BLaER1 (cell line): Measurements from ENCODE around the gene CELF3.

Experiments used
- H3K27ac ChIP-seq: shearing (Covaris generic); formaldehyde crosslinking; 2 replicates; pipeline ENCODE4 v1.8.1; 2022
- H3K27me3 ChIP-seq: shearing (Covaris generic); formaldehyde crosslinking; 2 replicates; pipeline ENCODE4 v1.8.1; 2022
- H3K36me3 ChIP-seq: shearing (Covaris generic); formaldehyde crosslinking; 2 replicates; pipeline ENCODE4 v1.8.1; 2022
- H3K4me1 ChIP-seq: shearing (Covaris generic); formaldehyde crosslinking; 2 replicates; pipeline ENCODE4 v1.8.1; 2022
- H3K4me2 ChIP-seq: shearing (Covaris generic); formaldehyde crosslinking; 2 replicates; pipeline ENCODE4 v1.8.1; 2022
- H3K4me3 ChIP-seq: shearing (Covaris generic); formaldehyde crosslinking; 2 replicates; pipeline ENCODE4 v1.8.1; 2022
- H3K9ac ChIP-seq: shearing (Covaris generic); formaldehyde crosslinking; 2 replicates; pipeline ENCODE4 v1.8.1; 2022
- H3K9me3 ChIP-seq: shearing (Covaris generic); formaldehyde crosslinking; 2 replicates; pipeline ENCODE4 v1.8.1; 2022
- H4K20me1 ChIP-seq: shearing (Covaris generic); formaldehyde crosslinking; 2 replicates; pipeline ENCODE4 v1.8.1; 2022
- Cebpa-rat ChIP-seq: shearing (Covaris generic); IDR thresholded peaks from 2 replicates; pipeline ENCODE4 v1.8.1; 2022

The CELF3 gene

GRCh38 chr1:151716771-151717631 is at the start of gene CELF3:
TSS of gene CELF3 (minus strand) at chr1:151716803. CDS start at chr1:151716020, 783 bp downstream.
- Histone ChIP-seq H3K36me3 (no peaks in the 10 kb centered on the region), H3K4me1 (peaks cover 47% of the 10 kb centered on the region), H3K9ac (no peak within 1 kb of the TSS), H4K20me1 (no peaks in the 10 kb centered on the region), H3K4me3 (no peak within 1 kb of the TSS), H3K27me3 (peaks cover 61% of the 10 kb centered on the region), H3K27ac (no peak within 1 kb of the TSS), H3K9me3 (no peaks in the 10 kb centered on the region), H3K4me2 (peak within 1 kb of the TSS; percentile 34)
- no peak for TF ChIP-seq Cebpa-rat

GRCh38 chr1:151763990-151764389 is 47.4 kb upstream of the CELF3 start:
- H3K27me3 ChIP-seq: no peaks in the 10 kb centered on the region
- no peaks in the 10 kb centered on the region for H3K9me3 ChIP-seq
- H3K9ac ChIP-seq: peak overlapping the region; percentile 92
- no peak for TF ChIP-seq Cebpa-rat
- H3K4me1 ChIP-seq: peaks cover 19% of the 10 kb centered on the region
- H3K4me3 ChIP-seq: peak overlapping the region; percentile 90
- peak overlapping the region; percentile 88 for H3K27ac ChIP-seq
- peak overlapping the region; percentile 97 for H3K4me2 ChIP-seq
- H3K36me3 ChIP-seq: peaks cover 34% of the 10 kb centered on the region
- H4K20me1 ChIP-seq: no peaks in the 10 kb centered on the region

GRCh38 chr1:151762941-151763921 is 46.6 kb upstream of the CELF3 start, which contains the start of gene MRPL9:
TSS of gene MRPL9 (minus strand) at chr1:151763496. CDS start at chr1:151763479, 17 bp downstream.
- peak within 1 kb of the TSS; percentile 92 for H3K9ac ChIP-seq
- peaks cover 41% of the 10 kb centered on the region for H3K36me3 ChIP-seq
- no peaks in the 10 kb centered on the region for H3K27me3 ChIP-seq
- no peaks in the 10 kb centered on the region for H4K20me1 ChIP-seq
- peaks cover 19% of the 10 kb centered on the region for H3K4me1 ChIP-seq
- peak within 1 kb of the TSS; percentile 88 for H3K27ac ChIP-seq
- no peaks in the 10 kb centered on the region for H3K9me3 ChIP-seq
- H3K4me3 ChIP-seq: peak within 1 kb of the TSS; percentile 90
- H3K4me2 ChIP-seq: peak within 1 kb of the TSS; percentile 97
- no peak for TF ChIP-seq Cebpa-rat

- no peak for TF ChIP-seq Cebpa-rat
- H3K9ac ChIP-seq: no peak overlapping the region
- peaks cover 19% of the 10 kb centered on the region for H3K4me1 ChIP-seq
- no peaks in the 10 kb centered on the region for H3K9me3 ChIP-seq
- no peaks in the 10 kb centered on the region for H3K27me3 ChIP-seq
- H4K20me1 ChIP-seq: no peaks in the 10 kb centered on the region
- peaks cover 64% of the 10 kb centered on the region for H3K36me3 ChIP-seq
- no peak overlapping the region for H3K4me3 ChIP-seq
- no peak overlapping the region for H3K27ac ChIP-seq
- no peak overlapping the region for H3K4me2 ChIP-seq
Measured at GRCh38 chr1:151760597-151761385, 44.2 kb upstream of the CELF3 start.

- Histone ChIP-seq H4K20me1 (no peaks in the 10 kb centered on the region), H3K4me3 (no peak overlapping the region), H3K4me1 (peaks cover 17% of the 10 kb centered on the region), H3K9me3 (no peaks in the 10 kb centered on the region), H3K36me3 (peaks cover 73% of the 10 kb centered on the region), H3K27ac (no peak overlapping the region), H3K27me3 (no peaks in the 10 kb centered on the region), H3K9ac (no peak overlapping the region), H3K4me2 (no peak overlapping the region)
- no peak for TF ChIP-seq Cebpa-rat
Measured at GRCh38 chr1:151759241-151759640, 42.6 kb upstream of the CELF3 start.

GRCh38 chr1:151756291-151756690 is 39.7 kb upstream of the CELF3 start:
- no peak for TF ChIP-seq Cebpa-rat
- Histone ChIP-seq H3K9me3 (no peaks in the 10 kb centered on the region), H3K27ac (no peak overlapping the region), H3K4me3 (no peak overlapping the region), H3K27me3 (no peaks in the 10 kb centered on the region), H3K9ac (no peak overlapping the region), H3K4me2 (no peak overlapping the region), H3K36me3 (peaks cover 62% of the 10 kb centered on the region), H4K20me1 (no peaks in the 10 kb centered on the region), H3K4me1 (no peaks in the 10 kb centered on the region)

GRCh38 chr1:151741516-151741915 is 24.9 kb upstream of the CELF3 start:
- H3K9me3 ChIP-seq: peaks cover 21% of the 10 kb centered on the region
- no peak overlapping the region for H3K27ac ChIP-seq
- no peak overlapping the region for H3K9ac ChIP-seq
- no peaks in the 10 kb centered on the region for H4K20me1 ChIP-seq
- H3K36me3 ChIP-seq: no peaks in the 10 kb centered on the region
- H3K4me1 ChIP-seq: no peaks in the 10 kb centered on the region
- no peak for TF ChIP-seq Cebpa-rat
- H3K4me3 ChIP-seq: no peak overlapping the region
- H3K27me3 ChIP-seq: no peaks in the 10 kb centered on the region
- H3K4me2 ChIP-seq: no peak overlapping the region

- no peak overlapping the region for H3K9ac ChIP-seq
- no peak for TF ChIP-seq Cebpa-rat
- H3K27me3 ChIP-seq: no peaks in the 10 kb centered on the region
- no peak overlapping the region for H3K4me3 ChIP-seq
- H3K4me2 ChIP-seq: no peak overlapping the region
- peaks cover 21% of the 10 kb centered on the region for H3K9me3 ChIP-seq
- no peaks in the 10 kb centered on the region for H4K20me1 ChIP-seq
- no peak overlapping the region for H3K27ac ChIP-seq
- H3K36me3 ChIP-seq: no peaks in the 10 kb centered on the region
- no peaks in the 10 kb centered on the region for H3K4me1 ChIP-seq
Measured at GRCh38 chr1:151739590-151740355, 23.2 kb upstream of the CELF3 start.

GRCh38 chr1:151737479-151737878 is 20.9 kb upstream of the CELF3 start:
- Histone ChIP-seq H3K9me3 (peaks cover 21% of the 10 kb centered on the region), H3K27me3 (no peaks in the 10 kb centered on the region), H3K4me1 (no peaks in the 10 kb centered on the region), H4K20me1 (no peaks in the 10 kb centered on the region), H3K9ac (no peak overlapping the region), H3K36me3 (no peaks in the 10 kb centered on the region), H3K4me3 (no peak overlapping the region), H3K27ac (no peak overlapping the region), H3K4me2 (no peak overlapping the region)
- no peak for TF ChIP-seq Cebpa-rat
